ENCODE measurements around the gene GPR107.
A peak's percentile ranks its signal among the peaks of the same experiment; 100 is the strongest.
"Not testable (repeated sequence)": the region's sequence is repeated elsewhere in the genome, so short reads cannot be mapped to it uniquely, and the experiment has no call there.

Gene GPR107

GRCh38 chr9:130053504-130054324, at the start of gene GPR107:
Gene GPR107 (plus strand): TSS chr9:130053906. CDS start chr9:130053933, 27 bp downstream.
- Histone ChIP-seq H3K4me3 (ENCODE audit: low read depth in 1 of 2, low read length in 1 of 2) (peak within 1 kb of the TSS; percentile 96), H3K27ac (peak within 1 kb of the TSS; percentile 90), H3K4me1 (ENCODE audit: control insufficient read depth in 1 of 2, insufficient read depth in 1 of 2, low read depth in 1 of 2, low read length in 1 of 2) (peaks cover 25 to 27% of the 10 kb centered on the region in 2 experiments), H3K36me3 (peaks cover 9% of the 10 kb centered on the region), H3K9me3 (no peaks in the 10 kb centered on the region), H3K27me3 (no peaks in the 10 kb centered on the region)
- peak; percentile 23 for TF ChIP-seq CTCF (IDR thresholded peaks at IDR 0.05)

GRCh38 chr9:130003943-130004552, 49.7 kb upstream of the GPR107 start:
- Histone ChIP-seq H3K4me3 (ENCODE audit: low read depth in 1 of 2, low read length in 1 of 2) (no peak overlapping the region), H3K27ac (peak overlapping the region; percentile 18), H3K36me3 (no peaks in the 10 kb centered on the region), H3K27me3 (no peaks in the 10 kb centered on the region), H3K9me3 (no peaks in the 10 kb centered on the region), H3K4me1 (ENCODE audit: control insufficient read depth in 1 of 2, insufficient read depth in 1 of 2, low read depth in 1 of 2, low read length in 1 of 2) (no peaks in the 10 kb centered on the region)
- TF ChIP-seq CTCF (IDR thresholded peaks at IDR 0.05), result no peak

GRCh38 chr9:130006952-130007351, 46.8 kb upstream of the GPR107 start:
- H3K4me3 ChIP-seq (ENCODE audit: low read depth in 1 of 2, low read length in 1 of 2); H3K9me3 ChIP-seq; H3K27me3 ChIP-seq; H3K36me3 ChIP-seq: not testable (repeated sequence)
- peak overlapping the region; percentile 58 for H3K27ac ChIP-seq
- peaks cover 12 to 15% of the 10 kb centered on the region in 2 experiments for H3K4me1 ChIP-seq (ENCODE audit: control insufficient read depth in 1 of 2, insufficient read depth in 1 of 2, low read depth in 1 of 2, low read length in 1 of 2)

DNA sequence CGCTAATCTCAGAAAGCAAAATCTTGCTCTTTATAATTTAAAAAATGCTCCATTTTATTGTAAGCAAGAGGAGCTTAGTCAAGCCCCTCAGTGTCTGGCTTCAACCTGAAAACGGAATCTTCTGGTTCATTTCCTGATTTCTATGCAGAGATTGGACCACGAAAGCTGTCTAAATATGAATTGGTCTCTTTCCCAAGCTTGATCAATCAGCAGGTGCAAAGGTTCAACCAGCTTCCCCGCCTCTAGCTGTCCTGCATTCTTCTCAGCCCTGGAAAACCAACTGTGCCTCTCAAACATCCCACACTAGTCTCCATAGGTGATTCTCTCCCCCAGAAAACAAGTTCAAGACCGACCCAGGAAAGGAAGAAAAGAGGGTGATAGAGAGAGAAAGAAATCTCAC, 45.2 kb upstream of the GPR107 start:
- peak overlapping the region; percentile 45 for H3K27ac ChIP-seq
- H3K27me3 ChIP-seq, result no peaks in the 10 kb centered on the region
- peaks cover 14 to 22% of the 10 kb centered on the region in 2 experiments for H3K4me1 ChIP-seq (ENCODE audit: control insufficient read depth in 1 of 2, insufficient read depth in 1 of 2, low read depth in 1 of 2, low read length in 1 of 2)

GRCh38 chr9:130009546-130009945, 44.2 kb upstream of the GPR107 start:
- H3K27me3 ChIP-seq; H3K9me3 ChIP-seq; H3K4me3 ChIP-seq (ENCODE audit: low read depth in 1 of 2, low read length in 1 of 2); H3K27ac ChIP-seq; H3K36me3 ChIP-seq: not testable (repeated sequence)
- H3K4me1 ChIP-seq (ENCODE audit: control insufficient read depth in 1 of 2, insufficient read depth in 1 of 2, low read depth in 1 of 2, low read length in 1 of 2), result peaks cover 14 to 22% of the 10 kb centered on the region in 2 experiments

More for the DNA sequence above, 45.2 kb upstream of the GPR107 start:
- Histone ChIP-seq H3K4me3 (ENCODE audit: low read depth in 1 of 2, low read length in 1 of 2) (no peak overlapping the region), H3K36me3 (no peaks in the 10 kb centered on the region), H3K9me3 (no peaks in the 10 kb centered on the region)
- TF ChIP-seq CTCF (IDR thresholded peaks at IDR 0.05), result no peak

GRCh38 chr9:130010151-130010988, 43.3 kb upstream of the GPR107 start:
- H3K36me3 ChIP-seq, result no peaks in the 10 kb centered on the region
- no peak overlapping the region for H3K4me3 ChIP-seq (ENCODE audit: low read depth in 1 of 2, low read length in 1 of 2)
- no peaks in the 10 kb centered on the region for H3K27me3 ChIP-seq
- H3K9me3 ChIP-seq, result no peaks in the 10 kb centered on the region
- peak overlapping the region; percentile 62 for H3K27ac ChIP-seq
- peaks cover 14 to 22% of the 10 kb centered on the region in 2 experiments for H3K4me1 ChIP-seq (ENCODE audit: control insufficient read depth in 1 of 2, insufficient read depth in 1 of 2, low read depth in 1 of 2, low read length in 1 of 2)
- TF ChIP-seq CTCF (IDR thresholded peaks at IDR 0.05), result no peak

Data from neutrophil (primary cell).